Thyroid gland (tissue), 4 donors: Measurements from ENCODE around the gene RIT2. TPM values are rescaled to one million over a fixed set of nuclear protein-coding genes. Genes with fewer than 3 reads are reported as not detected.

Experiments used
- DNase-seq, 2 donors: peaks; one replicate each; pipeline ENCODE4 v3.0.0-alpha.2; 2019
- H3K27ac ChIP-seq, 3 donors: fragments of 200-600 bp; sonication (generic); 1 replicate in 2 of 3; 2 replicates in 1 of 3; pipeline ENCODE4 v1.5.1; 2016 to 2019; ENCODE audit warnings: mild to moderate bottlenecking in 1 of 3, moderate library complexity in 1 of 3
- H3K27me3 ChIP-seq: fragments of 200-600 bp; sonication (generic); one replicate; pipeline ENCODE4 v1.5.1; 2019
- H3K36me3 ChIP-seq, 2 donors: fragments of 200-600 bp; sonication (generic); one replicate each; pipeline ENCODE4 v1.5.1; 2016 to 2019
- H3K4me1 ChIP-seq, 2 donors: fragments of 200-600 bp; sonication (generic); one replicate each; pipeline ENCODE4 v1.5.1; 2017 to 2019
- H3K4me3 ChIP-seq, 3 donors: fragments of 200-600 bp; sonication (generic); replicated peaks in 1 of 3; 1 replicate in 2 of 3; 2 replicates in 1 of 3; pipeline ENCODE4 v1.5.1; 2016; ENCODE audit warnings: mild to moderate bottlenecking in 1 of 3
- H3K9me3 ChIP-seq: fragments of 200-600 bp; sonication (generic); one replicate; pipeline ENCODE4 v1.5.1; 2017
- CTCF ChIP-seq, 6 experiments: fragments of 200-600 bp in 3 of 6; fragments of 450-650 bp in 3 of 6; sonication (generic) in 3 of 6; IDR thresholded peaks; one replicate each; pipeline ENCODE4 v1.5.1; 2016 to 2019; ENCODE audit warnings: antibody characterized with exemption in 6 of 6, mild to moderate bottlenecking in 2 of 6, inconsistent platforms in 1 of 6, moderate library complexity in 1 of 6
- POLR2A ChIP-seq, 2 donors: fragments of 450-650 bp; IDR thresholded peaks; one replicate each; pipeline ENCODE4 v1.6.1; 2017; ENCODE audit warnings: antibody characterized with exemption in 2 of 2, mild to moderate bottlenecking in 2 of 2, moderate library complexity in 1 of 2
- WGBS, 2 donors: methylation state at CpG; one replicate each; pipeline ENCODE4 v1.1.5; 2017; 5-methylcytosine and 5-hydroxymethylcytosine counted together
- intact Hi-C: fragments of 100-400 bp; cut with DNase I; formaldehyde crosslinking; loops from one replicate; pipeline ENCODE4 v1.15.1; 2023
- total RNA-seq, 4 donors: library from RNA; depleted of rRNA; stranded (reverse); fragments of >200 nt; gene quantifications; one replicate each; pipeline ENCODE4 v1.2.3, GENCODE V29; 2016

The RIT2 gene
- total RNA-seq, 4 donors from 2014 or later = not detected

- no peak overlapping the region for H3K27ac ChIP-seq
- WGBS, 2 donors = 76 to 81% methylated on average over 2 of the region's 2 CpGs
- intact Hi-C loops = no loop called here
- H3K4me1 ChIP-seq = no peaks in the 10 kb centered on the region
- H3K27me3 ChIP-seq = no peaks in the 10 kb centered on the region
- DNase-seq = no peak
- H3K4me3 ChIP-seq = no peak overlapping the region
- H3K36me3 ChIP-seq = no peaks in the 10 kb centered on the region
- no peaks in the 10 kb centered on the region for H3K9me3 ChIP-seq
- TF ChIP-seq POLR2A (IDR thresholded peaks at IDR 0.05) = no peak
- TF ChIP-seq CTCF (IDR thresholded peaks at IDR 0.05) = no peak
Measured at GRCh38 chr18:43158381-43158780, 42.9 kb upstream of the RIT2 start.

GRCh38 chr18:43155842-43156241 is 40.4 kb upstream of the RIT2 start:
- 66 to 77% methylated on average over 3 of the region's 3 CpGs for WGBS, 2 donors
- Histone ChIP-seq H3K27me3 (no peaks in the 10 kb centered on the region), H3K4me1 (no peaks in the 10 kb centered on the region), H3K27ac (no peak overlapping the region), H3K4me3 (no peak overlapping the region), H3K36me3 (no peaks in the 10 kb centered on the region), H3K9me3 (no peaks in the 10 kb centered on the region)
- no peak for DNase-seq
- intact Hi-C loops = no loop called here
- TF ChIP-seq POLR2A (IDR thresholded peaks at IDR 0.05) (no peak), CTCF (IDR thresholded peaks at IDR 0.05) (no peak)

- WGBS, 2 donors = 71 to 80% methylated on average over 2 of the region's 2 CpGs
Measured at GRCh38 chr18:43148231-43148630, 32.7 kb upstream of the RIT2 start.

GRCh38 chr18:43141208-43141607 is 25.7 kb upstream of the RIT2 start:
- intact Hi-C loops = no loop called here
- H3K36me3 ChIP-seq = no peaks in the 10 kb centered on the region
- H3K27ac ChIP-seq = no peak overlapping the region
- H3K27me3 ChIP-seq = no peaks in the 10 kb centered on the region
- no peaks in the 10 kb centered on the region for H3K4me1 ChIP-seq
- no peak for DNase-seq
- H3K4me3 ChIP-seq = no peak overlapping the region
- TF ChIP-seq CTCF (IDR thresholded peaks at IDR 0.05) (no peak), POLR2A (IDR thresholded peaks at IDR 0.05) (no peak)
- WGBS, 2 donors = 39 to 40% methylated on average over 2 of the region's 2 CpGs
- no peaks in the 10 kb centered on the region for H3K9me3 ChIP-seq

More at GRCh38 chr18:43148231-43148630, 32.7 kb upstream of the RIT2 start:
- Histone ChIP-seq H3K4me1 (no peaks in the 10 kb centered on the region), H3K27me3 (no peaks in the 10 kb centered on the region), H3K36me3 (no peaks in the 10 kb centered on the region), H3K4me3 (no peak overlapping the region), H3K9me3 (no peaks in the 10 kb centered on the region), H3K27ac (no peak overlapping the region)
- DNase-seq = no peak
- no peak for TF ChIP-seq CTCF (IDR thresholded peaks at IDR 0.05)
- no peak for TF ChIP-seq POLR2A (IDR thresholded peaks at IDR 0.05)
- intact Hi-C loops = no loop called here

- intact Hi-C loops = no loop called here
- H3K4me1 ChIP-seq = no peaks in the 10 kb centered on the region
- H3K27ac ChIP-seq = no peak overlapping the region
- H3K4me3 ChIP-seq = no peak overlapping the region
- DNase-seq = no peak
- H3K36me3 ChIP-seq = no peaks in the 10 kb centered on the region
- no peaks in the 10 kb centered on the region for H3K27me3 ChIP-seq
- TF ChIP-seq POLR2A (IDR thresholded peaks at IDR 0.05) = no peak
- TF ChIP-seq CTCF (IDR thresholded peaks at IDR 0.05) = no peak
- no peaks in the 10 kb centered on the region for H3K9me3 ChIP-seq
- 76 to 98% methylated on average over 8 to 15 of the region's 21 CpGs for WGBS, 2 donors
Measured at GRCh38 chr18:43139288-43139946, 23.9 kb upstream of the RIT2 start.
